ENCODE results near the gene TREX2. TPM values are rescaled to one million over a fixed set of nuclear protein-coding genes. Genes with fewer than 3 reads are reported as not detected.
A peak's percentile ranks its signal among the peaks of the same experiment; 100 is the strongest.

TREX2 gene
- total RNA-seq, 2 experiments from 2014 or later, result 0.74 to 1.1 TPM

- Mint-ChIP-seq H3K4me1 (ENCODE audit: low read depth) (peaks cover 9% of the 10 kb centered on the region), H3K27ac (no peak overlapping the region), H3K9me3 (no peaks in the 10 kb centered on the region), H3K27me3 (no peaks in the 10 kb centered on the region), H3K36me3 (no peaks in the 10 kb centered on the region), H3K4me3 (no peak overlapping the region)
- intact Hi-C loops (cut with micrococcal nuclease), result loop anchor here (10.0 kb wide), 2 partner anchors 322 to 462 kb away; partner anchors contain the start of genes IDH3G, NAA10 and SSR4
- ChIA-PET CTCF (interaction anchor here (1.2 to 4.8 kb wide), 2 partner anchors 12 to 35 kb away, joined by 5 to 49 read pairs; no protein-coding TSS in a partner anchor), POLR2A (no interaction called here)
- no peak for DNase-seq
Measured at GRCh38 chrX:153473126-153473525, 27.3 kb upstream of the TREX2 start.

GRCh38 chrX:153471663-153472280 lies 25.9 kb upstream of the TREX2 start:
- no peaks in the 10 kb centered on the region for H3K27me3 Mint-ChIP-seq
- H3K4me1 Mint-ChIP-seq (ENCODE audit: low read depth), result peaks cover 17% of the 10 kb centered on the region
- H3K9me3 Mint-ChIP-seq, result no peaks in the 10 kb centered on the region
- no peak overlapping the region for H3K4me3 Mint-ChIP-seq
- H3K36me3 Mint-ChIP-seq, result peaks cover 5% of the 10 kb centered on the region
- intact Hi-C loops (cut with micrococcal nuclease), result loop anchor here (1.0 to 10.0 kb wide), 4 partner anchors 36 to 463 kb away; partner anchors contain the start of genes CCNQ, IDH3G, NAA10 and SSR4
- peak overlapping the region; percentile 28 for H3K27ac Mint-ChIP-seq
- CTCF ChIA-PET, result interaction anchor here (1.2 to 4.8 kb wide), 7 partner anchors 36 to 530 kb away, joined by 3 to 49 read pairs (median 5); no protein-coding TSS in a partner anchor
- POLR2A ChIA-PET, result no interaction called here
- DNase-seq, result no peak

- intact Hi-C loops (cut with micrococcal nuclease), result loop anchor here (1.0 to 10.0 kb wide), 7 partner anchors 37 to 529 kb away; partner anchors contain the start of genes ABCD1, BCAP31, CCNQ and IDH3G
- Mint-ChIP-seq H3K36me3 (peaks cover 5% of the 10 kb centered on the region), H3K9me3 (no peaks in the 10 kb centered on the region), H3K4me1 (ENCODE audit: low read depth) (peaks cover 17% of the 10 kb centered on the region), H3K27me3 (no peaks in the 10 kb centered on the region), H3K4me3 (peak within 1 kb of the TSS; percentile 79), H3K27ac (peak within 1 kb of the TSS; percentile 51)
- CTCF ChIA-PET, result interaction anchor here (0.6 to 4.8 kb wide), 9 partner anchors 10 to 529 kb away, joined by 3 to 49 read pairs (median 5); no protein-coding TSS in a partner anchor
- POLR2A ChIA-PET, result no interaction called here
- DNase-seq, result peak; percentile 92
Measured at GRCh38 chrX:153470411-153471363, 24.8 kb upstream of the TREX2 start, which contains the start of gene HAUS7. TSS of gene HAUS7 (minus strand) at chrX:153470576. CDS start at chrX:153470557, 19 bp downstream.

- DNase-seq, result peak; percentile 39
- Mint-ChIP-seq H3K27me3 (no peaks in the 10 kb centered on the region), H3K4me3 (peak overlapping the region; percentile 79), H3K9me3 (no peaks in the 10 kb centered on the region), H3K27ac (peak overlapping the region; percentile 51), H3K36me3 (peaks cover 5% of the 10 kb centered on the region), H3K4me1 (ENCODE audit: low read depth) (peaks cover 15% of the 10 kb centered on the region)
- CTCF ChIA-PET, result interaction anchor here (0.6 to 4.8 kb wide), 9 partner anchors 9 to 528 kb away, joined by 3 to 49 read pairs (median 5); no protein-coding TSS in a partner anchor
- POLR2A ChIA-PET, result interaction anchor here (0.9 kb wide), 1 partner anchor 9 kb away, joined by 3 read pairs; no protein-coding TSS in a partner anchor
- intact Hi-C loops (cut with micrococcal nuclease), result loop anchor here (1.0 to 10.0 kb wide), 6 partner anchors 129 to 529 kb away; partner anchors contain the start of genes ABCD1, BCAP31, CCNQ and IDH3G
Measured at GRCh38 chrX:153469811-153470410, 24.1 kb upstream of the TREX2 start.

GRCh38 chrX:153468008-153468580 lies 22.2 kb upstream of the TREX2 start:
- peaks cover 15% of the 10 kb centered on the region for H3K4me1 Mint-ChIP-seq (ENCODE audit: low read depth)
- H3K9me3 Mint-ChIP-seq, result no peaks in the 10 kb centered on the region
- H3K4me3 Mint-ChIP-seq, result no peak overlapping the region
- no peak overlapping the region for H3K27ac Mint-ChIP-seq
- CTCF ChIA-PET, result no interaction called here
- H3K36me3 Mint-ChIP-seq, result peaks cover 8% of the 10 kb centered on the region
- DNase-seq, result no peak
- POLR2A ChIA-PET, result no interaction called here
- H3K27me3 Mint-ChIP-seq, result no peaks in the 10 kb centered on the region
- intact Hi-C loops (cut with micrococcal nuclease), result no loop called here

GRCh38 chrX:153465691-153466380 lies 20.0 kb upstream of the TREX2 start:
- CTCF ChIA-PET, result no interaction called here
- Mint-ChIP-seq H3K4me3 (no peak overlapping the region), H3K27me3 (no peaks in the 10 kb centered on the region), H3K9me3 (no peaks in the 10 kb centered on the region), H3K36me3 (peaks cover 8% of the 10 kb centered on the region), H3K4me1 (ENCODE audit: low read depth) (peaks cover 15% of the 10 kb centered on the region), H3K27ac (no peak overlapping the region)
- DNase-seq, result no peak
- POLR2A ChIA-PET, result no interaction called here
- intact Hi-C loops (cut with micrococcal nuclease), result no loop called here

GRCh38 chrX:153464116-153464515 lies 18.3 kb upstream of the TREX2 start:
- H3K27ac Mint-ChIP-seq, result no peak overlapping the region
- no peak for DNase-seq
- H3K4me1 Mint-ChIP-seq (ENCODE audit: low read depth), result peaks cover 12% of the 10 kb centered on the region
- intact Hi-C loops (cut with micrococcal nuclease), result no loop called here
- no peaks in the 10 kb centered on the region for H3K27me3 Mint-ChIP-seq
- no peak overlapping the region for H3K4me3 Mint-ChIP-seq
- H3K9me3 Mint-ChIP-seq, result no peaks in the 10 kb centered on the region
- peaks cover 12% of the 10 kb centered on the region for H3K36me3 Mint-ChIP-seq
- CTCF ChIA-PET, result no interaction called here
- POLR2A ChIA-PET, result no interaction called here

- H3K36me3 Mint-ChIP-seq, result peaks cover 13% of the 10 kb centered on the region
- H3K9me3 Mint-ChIP-seq, result no peaks in the 10 kb centered on the region
- H3K27ac Mint-ChIP-seq, result no peak overlapping the region
- intact Hi-C loops (cut with micrococcal nuclease), result no loop called here
- H3K4me1 Mint-ChIP-seq (ENCODE audit: low read depth), result peaks cover 8% of the 10 kb centered on the region
- DNase-seq, result no peak
- CTCF ChIA-PET, result no interaction called here
- POLR2A ChIA-PET, result no interaction called here
- no peaks in the 10 kb centered on the region for H3K27me3 Mint-ChIP-seq
- no peak overlapping the region for H3K4me3 Mint-ChIP-seq
Measured at GRCh38 chrX:153463556-153463955, 17.7 kb upstream of the TREX2 start.

GRCh38 chrX:153463031-153463430 lies 17.2 kb upstream of the TREX2 start:
- peaks cover 8% of the 10 kb centered on the region for H3K4me1 Mint-ChIP-seq (ENCODE audit: low read depth)
- H3K9me3 Mint-ChIP-seq, result no peaks in the 10 kb centered on the region
- H3K27me3 Mint-ChIP-seq, result no peaks in the 10 kb centered on the region
- no peak overlapping the region for H3K4me3 Mint-ChIP-seq
- POLR2A ChIA-PET, result no interaction called here
- CTCF ChIA-PET, result interaction anchor here (3.1 kb wide), 1 partner anchor 44 kb away, joined by 17 read pairs; no protein-coding TSS in a partner anchor
- H3K36me3 Mint-ChIP-seq, result peaks cover 13% of the 10 kb centered on the region
- DNase-seq, result no peak
- intact Hi-C loops (cut with micrococcal nuclease), result no loop called here
- no peak overlapping the region for H3K27ac Mint-ChIP-seq

GRCh38 chrX:153462291-153462690 lies 16.4 kb upstream of the TREX2 start:
- H3K36me3 Mint-ChIP-seq, result peaks cover 11% of the 10 kb centered on the region
- H3K4me1 Mint-ChIP-seq (ENCODE audit: low read depth), result peaks cover 2% of the 10 kb centered on the region
- no peaks in the 10 kb centered on the region for H3K27me3 Mint-ChIP-seq
- ChIA-PET POLR2A (no interaction called here), CTCF (interaction anchor here (3.1 kb wide), 1 partner anchor 45 kb away, joined by 17 read pairs; no protein-coding TSS in a partner anchor)
- H3K4me3 Mint-ChIP-seq, result no peak overlapping the region
- H3K9me3 Mint-ChIP-seq, result no peaks in the 10 kb centered on the region
- intact Hi-C loops (cut with micrococcal nuclease), result no loop called here
- no peak overlapping the region for H3K27ac Mint-ChIP-seq
- no peak for DNase-seq

- H3K36me3 Mint-ChIP-seq, result peaks cover 9% of the 10 kb centered on the region
- ChIA-PET CTCF (interaction anchor here (1.0 to 3.1 kb wide), 6 partner anchors 9 to 79 kb away, joined by 3 to 17 read pairs (median 4); partner anchors contain the start of gene HAUS7), POLR2A (interaction anchor here (1.0 kb wide), 1 partner anchor 9 kb away, joined by 3 read pairs; no protein-coding TSS in a partner anchor)
- no peaks in the 10 kb centered on the region for H3K9me3 Mint-ChIP-seq
- H3K4me1 Mint-ChIP-seq (ENCODE audit: low read depth), result no peaks in the 10 kb centered on the region
- peak; percentile 54 for DNase-seq
- intact Hi-C loops (cut with micrococcal nuclease), result no loop called here
- no peaks in the 10 kb centered on the region for H3K27me3 Mint-ChIP-seq
- no peak overlapping the region for H3K27ac Mint-ChIP-seq
- H3K4me3 Mint-ChIP-seq, result no peak overlapping the region
Measured at GRCh38 chrX:153460826-153461225, 15.0 kb upstream of the TREX2 start.
